K562 (cell line): ENCODE results near the gene IRAG1. TPM values are rescaled to one million over a fixed set of nuclear protein-coding genes. Genes with fewer than 3 reads are reported as not detected.
A peak's percentile ranks its signal among the peaks of the same experiment; 100 is the strongest.

Source experiments
- ATAC-seq: fragments of 200-7000 bp; cut with Tn5 transposase; 3 replicates; pipeline ENCODE4 v1.9.1; 2020; ENCODE audit warnings: moderate library complexity
- BruUV-seq: library from RNA; stranded (reverse); fragments of 400-500 nt; replicated peaks from 2 replicates; lab custom pipeline; 2021; lab: Mats Ljungman, UMichigan
- CTCF ChIA-PET: fragments of 300-600 bp; formaldehyde crosslinking; extraction: SDS; loops from one replicate; lab custom pipeline; 2021; ENCODE audit warnings: low intra/inter-chr PET ratio; lab: Yijun Ruan, JAX
- POLR2A ChIA-PET: fragments of 300-600, 350-650 bp; sonication (Branson Sonifier 250); formaldehyde crosslinking; extraction: SDS; loops from one replicate; lab custom pipeline; 2021; ENCODE audit warnings: antibody characterized with exemption, inconsistent platforms; lab: Yijun Ruan, JAX
- DNase-seq, 4 experiments: peaks; one replicate each; pipeline versions ENCODE4 v3.0.0 to v3.0.0-alpha.2; 2011 to 2018; ENCODE audit warnings: low spot score in 3 of 4, mixed read lengths in 3 of 4; ENCODE audit errors: extremely low read depth in 1 of 4
- FAIRE-seq: peaks from 2 replicates; lab custom pipeline; 2011; peaks lifted over from hg19 to GRCh38; lab: Jason Lieb, UNC
- H2AFZ ChIP-seq: 2 replicates; pipeline ENCODE4 v1.6.0; 2011; ENCODE audit warnings: low read depth, low read length, control low read depth, inconsistent platforms
- H3K27ac ChIP-seq: fragments of 200-600 bp; 3 replicates; pipeline ENCODE4 v1.8.0; 2011; ENCODE audit warnings: low read depth, mild to moderate bottlenecking, control low read depth, inconsistent platforms, low read length, moderate library complexity, mixed read lengths; ENCODE audit errors: extremely low read depth
- H3K27me3 ChIP-seq, 2 experiments: fragments of 300-600 bp in 1 of 2; 2 replicates in 1 of 2; 3 replicates in 1 of 2; pipeline versions ENCODE4 v1.6.0 to v1.8.0; 2011; ENCODE audit warnings: inconsistent platforms in 2 of 2, low read length in 2 of 2, mild to moderate bottlenecking in 1 of 2, mixed read lengths in 1 of 2, moderate library complexity in 1 of 2; ENCODE audit not compliant: control insufficient read depth in 2 of 2, insufficient read depth in 2 of 2
- H3K36me3 ChIP-seq: fragments of 300-600 bp; 3 replicates; pipeline ENCODE4 v1.8.0; 2011; ENCODE audit warnings: mild to moderate bottlenecking, low read length, inconsistent platforms; ENCODE audit not compliant: control insufficient read depth, insufficient read depth
- H3K4me1 ChIP-seq, 2 experiments: fragments of 200-600 bp in 1 of 2; replicated peaks in 1 of 2; 2 replicates in 1 of 2; 3 replicates in 1 of 2; pipeline versions ENCODE4 v1.5.1 to v1.8.0; 2011; ENCODE audit warnings: inconsistent platforms in 2 of 2, low read length in 2 of 2, mild to moderate bottlenecking in 1 of 2, mixed read lengths in 1 of 2, moderate library complexity in 1 of 2; ENCODE audit not compliant: control insufficient read depth in 2 of 2, insufficient read depth in 2 of 2
- H3K4me2 ChIP-seq: 2 replicates; pipeline ENCODE4 v1.6.1; 2011; ENCODE audit warnings: low read length, control low read depth, inconsistent platforms, mixed read lengths; ENCODE audit not compliant: insufficient read depth
- H3K4me3 ChIP-seq: fragments of 200-600 bp; sonication (generic), shearing (Covaris generic); 2 replicates; pipeline ENCODE4 v1.5.1; 2016; ENCODE audit warnings: control low read depth, inconsistent platforms
- H3K79me2 ChIP-seq: fragments of 200-600 bp; 3 replicates; pipeline ENCODE4 v1.8.0; 2011; ENCODE audit warnings: low read length, inconsistent platforms; ENCODE audit not compliant: control insufficient read depth, insufficient read depth
- H3K9ac ChIP-seq, 2 experiments: 2 replicates each; pipeline versions ENCODE4 v1.6.0 to v1.6.1; 2011; ENCODE audit warnings: low read depth in 2 of 2, low read length in 2 of 2, control low read depth in 1 of 2, inconsistent platforms in 1 of 2, mild to moderate bottlenecking in 1 of 2, mixed read lengths in 1 of 2; ENCODE audit not compliant: insufficient read depth in 1 of 2
- H3K9me1 ChIP-seq: one replicate; pipeline ENCODE4 v1.6.0; 2011; ENCODE audit warnings: inconsistent platforms, mild to moderate bottlenecking, low read length, moderate library complexity; ENCODE audit not compliant: control insufficient read depth, insufficient read depth
- H3K9me3 ChIP-seq: replicated peaks from 2 replicates; pipeline ENCODE4 v1.5.1; 2011; ENCODE audit warnings: low read depth, low read length, inconsistent platforms; ENCODE audit not compliant: control insufficient read depth, insufficient read depth
- H4K20me1 ChIP-seq: replicated peaks from 2 replicates; pipeline ENCODE4 v1.6.1; 2011; ENCODE audit warnings: low read length, inconsistent platforms, mixed read lengths; ENCODE audit not compliant: control insufficient read depth, insufficient read depth
- C11orf30 ChIP-seq: fragments of 450-650 bp; IDR thresholded peaks from 2 replicates; pipeline ENCODE4 v1.6.1; 2016; ENCODE audit warnings: low read depth, mild to moderate bottlenecking
- CBX3 ChIP-seq, 2 experiments: IDR thresholded peaks; 1 replicate in 1 of 2; 2 replicates in 1 of 2; pipeline ENCODE4 v1.6.1; 2012; ENCODE audit warnings: inconsistent platforms in 2 of 2, low read length in 2 of 2, borderline replicate concordance in 1 of 2, control low read depth in 1 of 2
- NFIC ChIP-seq: fragments of 450-650 bp; IDR thresholded peaks from 2 replicates; pipeline ENCODE4 v1.6.1; 2017; ENCODE audit warnings: mild to moderate bottlenecking, inconsistent platforms
- SETDB1 ChIP-seq: IDR thresholded peaks from one replicate; pipeline ENCODE4 v1.6.1; 2012; ENCODE audit warnings: low read length, control low read depth, inconsistent platforms
- WHSC1 ChIP-seq: IDR thresholded peaks from one replicate; pipeline ENCODE4 v1.6.1; 2012; ENCODE audit warnings: low read length, control low read depth, inconsistent platforms
- ZNF263 ChIP-seq: sonication (generic); formaldehyde crosslinking; IDR thresholded peaks from 2 replicates; pipeline ENCODE4 v1.8.0; 2022; ENCODE audit warnings: mild to moderate bottlenecking, missing genetic modification reagents, borderline replicate concordance
- ZNF3 ChIP-seq: fragments of 250-450 bp; sonication (Bioruptor Pico); IDR thresholded peaks from 2 replicates; pipeline ENCODE4 v1.5.0; 2021; ENCODE audit warnings: mild to moderate bottlenecking, moderate library complexity
- WGBS: fragments of 100-300 bp; shearing (Covaris generic); methylation state at CpG from one replicate; pipeline ENCODE4 v1.1.6; 2016; ENCODE audit warnings: low coverage, mixed read lengths; ENCODE audit not compliant: insufficient coverage; ENCODE audit errors: missing lambda C conversion rate; 5-methylcytosine and 5-hydroxymethylcytosine counted together
- in situ Hi-C: fragments of 300-500 bp; cut with MboI; formaldehyde crosslinking; loops from 4 replicates; pipeline ENCODE4 v1.15.0; 2018; ENCODE audit warnings: inconsistent platforms, mixed read lengths
- intact Hi-C: fragments of 100-400 bp; cut with micrococcal nuclease; formaldehyde crosslinking; loops from 2 replicates; pipeline ENCODE4 v1.14.2; 2022
- polyA plus RNA-seq, 8 experiments: library from polyadenylated mRNA; depleted of rRNA in 4 of 8; stranded (reverse) in 5 of 8; unstranded in 3 of 8; fragments of >200 nt; fragmentation: Nextera tagmentation in 2 of 8; fragmentation: Illumina TruSeq in 1 of 8; extraction: Ambion mirVana in 2 of 8; extraction: Trizol in 1 of 8; gene quantifications; 2 replicates each; pipeline versions ENCODE4 v1.2.1 to v1.2.3, GENCODE V29; 2011 to 2014; ENCODE audit warnings: inconsistent platforms in 1 of 8, missing spikeins in 1 of 8
- total RNA-seq, 7 experiments: library from RNA; depleted of rRNA in 6 of 7; stranded (reverse); fragments of >200 nt in 6 of 7; fragmentation: Illumina TruSeq in 2 of 7; extraction: Trizol in 2 of 7; gene quantifications; 2 replicates each; pipeline versions ENCODE4 v1.2.1 to v1.2.3, GENCODE V29; 2011 to 2021; ENCODE audit warnings: low replicate concordance in 1 of 7

Gene IRAG1
- total and polyA plus RNA-seq, 9 of the 15 experiments (the other 6 are each of a cell fraction or from before 2014, with no cell fraction given) = 0.01 to 0.22 (median 0.09) TPM; not detected in 1

GRCh38 chr11:10651656-10652361, 41.7 kb downstream of the IRAG1 start:
- BruUV-seq = no TSS peak
- 51% methylated on average over 15 of the region's 15 CpGs for WGBS
- H3K9me1 ChIP-seq = no peaks in the 10 kb centered on the region
- H4K20me1 ChIP-seq = no peaks in the 10 kb centered on the region
- no peak overlapping the region for H3K27ac ChIP-seq
- in situ Hi-C loops (loop anchor here (10.0 kb wide), 1 partner anchor 247 kb away; no protein-coding TSS in a partner anchor), intact Hi-C loops (loop anchor here (5.0 kb wide), 1 partner anchor 195 kb away; the partner anchor contains the start of gene AMPD3)
- TF ChIP-seq NFIC (peak; percentile 56), CBX3 (IDR thresholded peaks at IDR 0.05; ENCODE audit: borderline replicate concordance in 1 of 2, low read length in 2 of 2) (no peak)
- H3K4me3 ChIP-seq = no peak overlapping the region
- H3K36me3 ChIP-seq = no peaks in the 10 kb centered on the region
- no peaks in the 10 kb centered on the region for H3K9me3 ChIP-seq
- ATAC-seq (no peak), FAIRE-seq (no peak), DNase-seq (no peak)
- no peak overlapping the region for H2AFZ ChIP-seq
- no peak overlapping the region for H3K4me2 ChIP-seq
- H3K4me1 ChIP-seq = peaks cover 6 to 16% of the 10 kb centered on the region in 2 experiments; a peak in 4 of 5 replicates
- no peak overlapping the region for H3K9ac ChIP-seq
- ChIA-PET CTCF (no interaction called here), POLR2A (interaction anchor here (0.6 to 1.3 kb wide), 2 partner anchors 14 to 154 kb away, joined by 3 to 5 read pairs; no protein-coding TSS in a partner anchor)
- no peaks in the 10 kb centered on the region for H3K79me2 ChIP-seq
- H3K27me3 ChIP-seq = no peaks in the 10 kb centered on the region

DNA sequence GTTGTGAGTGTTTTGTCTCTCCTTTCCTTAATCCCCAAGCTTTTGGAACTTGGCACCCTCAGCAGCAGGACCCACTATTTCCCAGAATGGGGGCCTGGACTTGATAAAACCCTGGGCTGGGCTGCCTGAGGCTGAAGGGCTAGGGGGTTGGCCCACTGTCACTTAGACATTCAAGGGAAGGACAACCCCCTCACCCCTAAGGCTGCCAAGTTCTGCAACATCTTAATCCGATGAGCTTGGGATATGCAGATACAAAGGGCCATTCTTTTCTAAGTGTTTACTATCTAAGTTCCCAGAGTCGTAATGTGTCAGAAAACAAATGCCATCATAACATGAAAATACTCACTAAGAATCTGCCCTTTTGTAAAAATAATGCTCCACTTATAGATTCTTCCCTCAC, 42.9 kb downstream of the IRAG1 start:
- no TSS peak for BruUV-seq
- no peak overlapping the region for H3K9ac ChIP-seq
- WGBS = 51% methylated on average over 2 of the region's 2 CpGs
- CTCF ChIA-PET = no interaction called here
- in situ Hi-C loops = loop anchor here (10.0 kb wide), 1 partner anchor 246 kb away; no protein-coding TSS in a partner anchor
- ATAC-seq (no peak), FAIRE-seq (no peak), DNase-seq (no peak)
- H3K4me3 ChIP-seq = no peak overlapping the region
- H3K4me2 ChIP-seq = no peak overlapping the region
- H3K79me2 ChIP-seq = no peaks in the 10 kb centered on the region
- no peak overlapping the region for H3K27ac ChIP-seq
- no peak overlapping the region for H2AFZ ChIP-seq
- POLR2A ChIA-PET = interaction anchor here (1.3 kb wide), 1 partner anchor 15 kb away, joined by 5 read pairs; no protein-coding TSS in a partner anchor
- H3K9me3 ChIP-seq = no peaks in the 10 kb centered on the region
- intact Hi-C loops = loop anchor here (5.0 kb wide), 1 partner anchor 193 kb away; the partner anchor contains the start of gene AMPD3
- no peaks in the 10 kb centered on the region for H3K9me1 ChIP-seq
- TF ChIP-seq SETDB1 = no peak
- TF ChIP-seq C11orf30 = no peak
- no peak for TF ChIP-seq ZNF263 (CRISPR knock-in tag)
- no peak for TF ChIP-seq WHSC1
- no peak for TF ChIP-seq ZNF3 (CRISPR knock-in tag)
- H3K4me1 ChIP-seq = peaks cover 4 to 18% of the 10 kb centered on the region in 2 experiments; a peak in 4 of 5 replicates
- no peaks in the 10 kb centered on the region for H3K27me3 ChIP-seq
- no peaks in the 10 kb centered on the region for H4K20me1 ChIP-seq
- no peaks in the 10 kb centered on the region for H3K36me3 ChIP-seq
